K562 (cell line): ENCODE measurements around the gene RNLS. TPM values are rescaled to one million over a fixed set of nuclear protein-coding genes. Genes with fewer than 3 reads are reported as not detected.

Experiments used
- ATAC-seq: fragments of 200-7000 bp; cut with Tn5 transposase; 3 replicates; pipeline ENCODE4 v1.9.1; 2020; ENCODE audit warnings: moderate library complexity
- BruUV-seq: library from RNA; stranded (reverse); fragments of 400-500 nt; replicated peaks from 2 replicates; lab custom pipeline; 2021; lab: Mats Ljungman, UMichigan
- CTCF ChIA-PET: fragments of 300-600 bp; formaldehyde crosslinking; extraction: SDS; loops from one replicate; lab custom pipeline; 2021; ENCODE audit warnings: low intra/inter-chr PET ratio; lab: Yijun Ruan, JAX
- POLR2A ChIA-PET: fragments of 300-600, 350-650 bp; sonication (Branson Sonifier 250); formaldehyde crosslinking; extraction: SDS; loops from one replicate; lab custom pipeline; 2021; ENCODE audit warnings: antibody characterized with exemption, inconsistent platforms; lab: Yijun Ruan, JAX
- DNase-seq, 4 experiments: peaks; one replicate each; pipeline versions ENCODE4 v3.0.0 to v3.0.0-alpha.2; 2011 to 2018; ENCODE audit warnings: low spot score in 3 of 4, mixed read lengths in 3 of 4; ENCODE audit errors: extremely low read depth in 1 of 4
- FAIRE-seq: peaks from 2 replicates; lab custom pipeline; 2011; peaks lifted over from hg19 to GRCh38; lab: Jason Lieb, UNC
- H2AFZ ChIP-seq: 2 replicates; pipeline ENCODE4 v1.6.0; 2011; ENCODE audit warnings: low read depth, low read length, control low read depth, inconsistent platforms
- H3K27ac ChIP-seq: fragments of 200-600 bp; 3 replicates; pipeline ENCODE4 v1.8.0; 2011; ENCODE audit warnings: low read depth, mild to moderate bottlenecking, control low read depth, inconsistent platforms, low read length, moderate library complexity, mixed read lengths; ENCODE audit errors: extremely low read depth
- H3K27me3 ChIP-seq, 2 experiments: fragments of 300-600 bp in 1 of 2; 2 replicates in 1 of 2; 3 replicates in 1 of 2; pipeline versions ENCODE4 v1.6.0 to v1.8.0; 2011; ENCODE audit warnings: inconsistent platforms in 2 of 2, low read length in 2 of 2, mild to moderate bottlenecking in 1 of 2, mixed read lengths in 1 of 2, moderate library complexity in 1 of 2; ENCODE audit not compliant: control insufficient read depth in 2 of 2, insufficient read depth in 2 of 2
- H3K36me3 ChIP-seq: fragments of 300-600 bp; 3 replicates; pipeline ENCODE4 v1.8.0; 2011; ENCODE audit warnings: mild to moderate bottlenecking, low read length, inconsistent platforms; ENCODE audit not compliant: control insufficient read depth, insufficient read depth
- H3K4me1 ChIP-seq, 2 experiments: fragments of 200-600 bp in 1 of 2; replicated peaks in 1 of 2; 2 replicates in 1 of 2; 3 replicates in 1 of 2; pipeline versions ENCODE4 v1.5.1 to v1.8.0; 2011; ENCODE audit warnings: inconsistent platforms in 2 of 2, low read length in 2 of 2, mild to moderate bottlenecking in 1 of 2, mixed read lengths in 1 of 2, moderate library complexity in 1 of 2; ENCODE audit not compliant: control insufficient read depth in 2 of 2, insufficient read depth in 2 of 2
- H3K4me2 ChIP-seq: 2 replicates; pipeline ENCODE4 v1.6.1; 2011; ENCODE audit warnings: low read length, control low read depth, inconsistent platforms, mixed read lengths; ENCODE audit not compliant: insufficient read depth
- H3K4me3 ChIP-seq: fragments of 200-600 bp; sonication (generic), shearing (Covaris generic); 2 replicates; pipeline ENCODE4 v1.5.1; 2016; ENCODE audit warnings: control low read depth, inconsistent platforms
- H3K79me2 ChIP-seq: fragments of 200-600 bp; 3 replicates; pipeline ENCODE4 v1.8.0; 2011; ENCODE audit warnings: low read length, inconsistent platforms; ENCODE audit not compliant: control insufficient read depth, insufficient read depth
- H3K9ac ChIP-seq, 2 experiments: 2 replicates each; pipeline versions ENCODE4 v1.6.0 to v1.6.1; 2011; ENCODE audit warnings: low read depth in 2 of 2, low read length in 2 of 2, control low read depth in 1 of 2, inconsistent platforms in 1 of 2, mild to moderate bottlenecking in 1 of 2, mixed read lengths in 1 of 2; ENCODE audit not compliant: insufficient read depth in 1 of 2
- H3K9me1 ChIP-seq: one replicate; pipeline ENCODE4 v1.6.0; 2011; ENCODE audit warnings: inconsistent platforms, mild to moderate bottlenecking, low read length, moderate library complexity; ENCODE audit not compliant: control insufficient read depth, insufficient read depth
- H3K9me3 ChIP-seq: replicated peaks from 2 replicates; pipeline ENCODE4 v1.5.1; 2011; ENCODE audit warnings: low read depth, low read length, inconsistent platforms; ENCODE audit not compliant: control insufficient read depth, insufficient read depth
- H4K20me1 ChIP-seq: replicated peaks from 2 replicates; pipeline ENCODE4 v1.6.1; 2011; ENCODE audit warnings: low read length, inconsistent platforms, mixed read lengths; ENCODE audit not compliant: control insufficient read depth, insufficient read depth
- KAT2B ChIP-seq: IDR thresholded peaks from one replicate; pipeline ENCODE4 v1.6.1; 2012; ENCODE audit warnings: low read depth, mild to moderate bottlenecking, control low read depth, inconsistent platforms, low read length, moderate library complexity
- NCOA6 ChIP-seq: fragments of 450-650 bp; IDR thresholded peaks from 2 replicates; pipeline ENCODE4 v1.6.1; 2017; ENCODE audit warnings: mild to moderate bottlenecking
- NFIC ChIP-seq: fragments of 450-650 bp; IDR thresholded peaks from 2 replicates; pipeline ENCODE4 v1.6.1; 2017; ENCODE audit warnings: mild to moderate bottlenecking, inconsistent platforms
- POLR2B ChIP-seq: fragments of 450-650 bp; IDR thresholded peaks from 2 replicates; pipeline ENCODE4 v1.6.1; 2018; ENCODE audit warnings: low read depth; ENCODE audit not compliant: partially characterized antibody
- STAT5B ChIP-seq: fragments of 250-450 bp; sonication (Bioruptor Pico); IDR thresholded peaks from 2 replicates; pipeline ENCODE4 v1.8.0; 2021; ENCODE audit warnings: mild to moderate bottlenecking, inconsistent platforms
- ZBTB1 ChIP-seq: sonication (generic); formaldehyde crosslinking; IDR thresholded peaks from 2 replicates; pipeline ENCODE4 v1.8.1; 2023; ENCODE audit warnings: missing genetic modification reagents, low read depth, mild to moderate bottlenecking, borderline replicate concordance
- ZBTB17 ChIP-seq: fragments of 450-650 bp; formaldehyde crosslinking; IDR thresholded peaks from 2 replicates; pipeline ENCODE4 v1.4.0; 2020; ENCODE audit warnings: mild to moderate bottlenecking
- ZFPM2 ChIP-seq: fragments of 250-450 bp; sonication (Bioruptor Pico); IDR thresholded peaks from 2 replicates; pipeline ENCODE4 v1.5.1; 2022; ENCODE audit warnings: mild to moderate bottlenecking
- ZNF778 ChIP-seq: fragments of 450-650 bp; formaldehyde crosslinking; IDR thresholded peaks from 2 replicates; pipeline ENCODE4 v1.4.0; 2020; ENCODE audit warnings: mild to moderate bottlenecking, moderate library complexity
- WGBS: fragments of 100-300 bp; shearing (Covaris generic); methylation state at CpG from one replicate; pipeline ENCODE4 v1.1.6; 2016; ENCODE audit warnings: low coverage, mixed read lengths; ENCODE audit not compliant: insufficient coverage; ENCODE audit errors: missing lambda C conversion rate; 5-methylcytosine and 5-hydroxymethylcytosine counted together
- in situ Hi-C: fragments of 300-500 bp; cut with MboI; formaldehyde crosslinking; loops from 4 replicates; pipeline ENCODE4 v1.15.0; 2018; ENCODE audit warnings: inconsistent platforms, mixed read lengths
- intact Hi-C: fragments of 100-400 bp; cut with micrococcal nuclease; formaldehyde crosslinking; loops from 2 replicates; pipeline ENCODE4 v1.14.2; 2022
- polyA plus RNA-seq, 8 experiments: library from polyadenylated mRNA; depleted of rRNA in 4 of 8; stranded (reverse) in 5 of 8; unstranded in 3 of 8; fragments of >200 nt; fragmentation: Nextera tagmentation in 2 of 8; fragmentation: Illumina TruSeq in 1 of 8; extraction: Ambion mirVana in 2 of 8; extraction: Trizol in 1 of 8; gene quantifications; 2 replicates each; pipeline versions ENCODE4 v1.2.1 to v1.2.3, GENCODE V29; 2011 to 2014; ENCODE audit warnings: inconsistent platforms in 1 of 8, missing spikeins in 1 of 8
- total RNA-seq, 7 experiments: library from RNA; depleted of rRNA in 6 of 7; stranded (reverse); fragments of >200 nt in 6 of 7; fragmentation: Illumina TruSeq in 2 of 7; extraction: Trizol in 2 of 7; gene quantifications; 2 replicates each; pipeline versions ENCODE4 v1.2.1 to v1.2.3, GENCODE V29; 2011 to 2021; ENCODE audit warnings: low replicate concordance in 1 of 7
- TF ChIP-seq, protein P1 (sequence below), 2 experiments: fragments of 450-650 bp; IDR thresholded peaks; 2 replicates each; pipeline ENCODE4 v1.6.1; 2016; ENCODE audit warnings: mild to moderate bottlenecking in 2 of 2, borderline replicate concordance in 1 of 2, low read depth in 1 of 2, moderate library complexity in 1 of 2

The RNLS gene
- total and polyA plus RNA-seq, 9 of the 15 experiments (the other 6 are each of a cell fraction or from before 2014, with no cell fraction given): 0.14 to 0.72 (median 0.41) TPM; not detected in 3

DNA sequence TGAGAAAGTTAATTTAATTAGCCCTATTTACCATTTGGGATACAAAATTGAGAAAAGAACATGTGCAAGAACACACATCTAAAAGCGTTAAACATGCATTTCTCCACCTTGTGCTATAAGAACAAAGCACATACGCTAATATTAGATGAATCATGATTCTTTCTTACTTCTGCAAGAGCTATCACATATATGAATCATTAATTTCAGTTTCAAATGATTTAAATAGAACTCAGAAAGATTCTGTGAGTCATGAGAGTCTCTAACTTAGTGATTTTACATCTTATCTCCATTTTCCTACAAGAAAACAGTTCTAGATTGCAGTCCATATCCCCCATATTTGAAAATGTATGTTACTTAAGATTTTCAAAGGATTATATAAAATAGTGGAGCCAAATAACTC, 173.9 kb downstream of the RNLS start:
- Histone ChIP-seq H3K4me2 (no peak overlapping the region), H3K9me3 (no peaks in the 10 kb centered on the region), H3K79me2 (no peaks in the 10 kb centered on the region), H2AFZ (no peak overlapping the region), H3K4me3 (no peak overlapping the region), H3K4me1 (no peaks in the 10 kb centered on the region), H3K27me3 (no peaks in the 10 kb centered on the region), H3K9me1 (no peaks in the 10 kb centered on the region), H3K9ac (no peak overlapping the region), H4K20me1 (no peaks in the 10 kb centered on the region), H3K36me3 (no peaks in the 10 kb centered on the region), H3K27ac (no peak overlapping the region)
- in situ Hi-C loops (no loop called here), intact Hi-C loops (no loop called here)
- WGBS: 0% methylated on average over 2 of the region's 2 CpGs
- ChIA-PET POLR2A (no interaction called here), CTCF (no interaction called here)
- DNase-seq (no peak), FAIRE-seq (no peak), ATAC-seq (no peak)
- TF ChIP-seq ZBTB17 (CRISPR knock-in tag) (no peak), POLR2B (no peak), KAT2B (no peak), NCOA6 (no peak)
- no TSS peak for BruUV-seq

DNA sequence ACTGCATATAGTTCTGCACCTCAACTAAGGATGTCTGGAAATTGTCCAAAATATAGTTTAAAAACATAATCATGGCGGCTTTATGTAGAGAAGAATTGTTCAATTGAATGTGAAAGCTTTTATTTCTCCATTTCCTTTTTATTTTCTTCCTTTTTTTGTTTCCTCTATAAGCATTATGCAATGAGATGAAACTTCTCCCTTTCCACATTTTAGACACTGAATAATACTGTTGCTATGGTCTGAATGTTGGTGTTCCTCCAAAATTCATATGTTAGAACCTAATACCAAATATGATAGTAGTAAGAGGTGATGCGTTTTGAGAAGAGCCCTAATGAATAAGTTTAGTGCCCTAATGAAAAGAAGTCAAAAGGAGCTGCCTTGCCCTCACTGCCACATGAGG, 175.0 kb downstream of the RNLS start:
- WGBS: 0% methylated on average over 1 of the region's 2 CpGs
- CTCF ChIA-PET: no interaction called here
- TF ChIP-seq, protein P1, sequence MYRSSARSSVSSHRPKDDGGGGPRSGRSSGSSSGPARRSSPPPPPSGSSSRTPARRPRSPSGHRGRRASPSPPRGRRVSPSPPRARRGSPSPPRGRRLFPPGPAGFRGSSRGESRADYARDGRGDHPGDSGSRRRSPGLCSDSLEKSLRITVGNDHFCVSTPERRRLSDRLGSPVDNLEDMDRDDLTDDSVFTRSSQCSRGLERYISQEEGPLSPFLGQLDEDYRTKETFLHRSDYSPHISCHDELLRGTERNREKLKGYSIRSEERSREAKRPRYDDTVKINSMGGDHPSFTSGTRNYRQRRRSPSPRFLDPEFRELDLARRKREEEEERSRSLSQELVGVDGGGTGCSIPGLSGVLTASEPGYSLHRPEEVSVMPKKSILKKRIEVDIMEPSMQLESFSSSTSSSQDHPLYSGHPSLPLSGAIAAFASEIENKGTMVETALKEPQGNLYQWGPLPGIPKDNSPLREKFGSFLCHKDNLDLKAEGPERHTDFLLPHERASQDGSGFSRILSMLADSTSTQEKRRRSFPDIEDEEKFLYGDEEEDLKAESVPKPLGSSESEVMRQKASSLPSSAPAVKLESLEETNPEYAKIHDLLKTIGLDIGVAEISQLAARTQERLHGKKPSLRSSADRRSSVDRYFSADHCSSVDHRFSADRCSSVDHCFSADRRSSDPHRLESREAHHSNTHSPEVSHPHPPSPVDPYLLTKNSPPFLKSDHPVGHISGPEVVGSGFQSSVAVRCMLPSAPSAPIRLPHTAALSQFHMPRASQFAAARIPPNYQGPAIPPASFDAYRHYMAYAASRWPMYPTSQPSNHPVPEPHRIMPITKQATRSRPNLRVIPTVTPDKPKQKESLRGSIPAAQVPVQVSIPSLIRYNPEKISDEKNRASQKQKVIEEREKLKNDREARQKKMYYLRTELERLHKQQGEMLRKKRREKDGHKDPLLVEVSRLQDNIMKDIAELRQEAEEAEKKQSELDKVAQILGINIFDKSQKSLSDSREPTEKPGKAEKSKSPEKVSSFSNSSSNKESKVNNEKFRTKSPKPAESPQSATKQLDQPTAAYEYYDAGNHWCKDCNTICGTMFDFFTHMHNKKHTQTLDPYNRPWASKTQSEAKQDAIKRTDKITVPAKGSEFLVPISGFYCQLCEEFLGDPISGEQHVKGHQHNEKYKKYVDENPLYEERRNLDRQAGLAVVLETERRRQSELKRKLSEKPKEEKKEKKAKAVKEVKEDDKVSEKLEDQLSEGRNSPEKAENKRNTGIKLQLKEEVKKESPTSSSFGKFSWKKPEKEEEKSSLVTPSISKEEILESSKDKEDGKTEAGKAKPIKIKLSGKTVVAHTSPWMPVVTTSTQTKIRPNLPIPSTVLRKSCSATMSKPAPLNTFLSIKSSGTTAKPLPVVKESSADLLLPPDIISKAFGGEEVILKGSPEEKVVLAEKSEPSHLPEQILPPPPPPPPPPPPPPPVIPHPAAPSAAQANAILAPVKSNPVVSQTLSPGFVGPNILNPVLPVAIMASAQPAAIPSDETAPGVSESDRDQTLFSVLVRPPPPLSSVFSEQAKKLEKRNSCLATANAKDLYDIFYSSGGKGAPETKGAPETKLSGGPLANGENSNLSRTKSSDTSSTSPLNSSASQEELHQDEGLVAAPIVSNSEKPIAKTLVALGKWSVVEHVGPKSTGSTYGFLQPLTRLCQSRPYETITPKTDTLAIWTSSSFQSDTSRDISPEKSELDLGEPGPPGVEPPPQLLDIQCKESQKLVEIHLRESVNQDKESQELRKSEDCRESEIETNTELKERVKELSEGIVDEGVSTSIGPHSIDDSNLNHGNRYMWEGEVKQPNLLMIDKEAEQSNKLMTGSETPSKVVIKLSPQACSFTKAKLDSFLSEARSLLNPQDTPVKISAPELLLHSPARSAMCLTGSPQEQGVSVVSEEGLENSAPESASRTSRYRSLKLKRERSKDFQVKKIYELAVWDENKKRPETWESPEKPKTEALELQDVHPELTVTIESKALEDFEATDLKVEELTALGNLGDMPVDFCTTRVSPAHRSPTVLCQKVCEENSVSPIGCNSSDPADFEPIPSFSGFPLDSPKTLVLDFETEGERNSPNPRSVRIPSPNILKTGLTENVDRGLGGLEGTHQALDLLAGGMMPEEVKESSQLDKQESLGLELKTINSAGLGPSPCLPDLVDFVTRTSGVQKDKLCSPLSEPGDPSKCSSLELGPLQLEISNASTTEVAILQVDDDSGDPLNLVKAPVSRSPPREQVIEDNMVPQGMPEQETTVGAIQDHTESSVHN (IDR thresholded peaks at IDR 0.05; ENCODE audit: borderline replicate concordance in 1 of 2, low read depth in 1 of 2): no peak
- no peak for TF ChIP-seq ZNF778 (CRISPR knock-in tag)
- no peak for TF ChIP-seq ZFPM2 (CRISPR knock-in tag)
- TF ChIP-seq ZBTB1 (CRISPR knock-in tag): no peak
- TF ChIP-seq NFIC: no peak
- no peak for TF ChIP-seq STAT5B (CRISPR knock-in tag)

More for the DNA sequence above, 175.0 kb downstream of the RNLS start:
- in situ Hi-C loops: no loop called here
- H3K4me1 ChIP-seq: no peaks in the 10 kb centered on the region
- no peak overlapping the region for H3K9ac ChIP-seq
- no TSS peak for BruUV-seq
- no peak for DNase-seq
- no peaks in the 10 kb centered on the region for H3K36me3 ChIP-seq
- no peaks in the 10 kb centered on the region for H3K79me2 ChIP-seq
- H3K9me1 ChIP-seq: no peaks in the 10 kb centered on the region
- H3K27ac ChIP-seq: no peak overlapping the region
- POLR2A ChIA-PET: no interaction called here
- no peaks in the 10 kb centered on the region for H4K20me1 ChIP-seq
- FAIRE-seq: no peak
- intact Hi-C loops: no loop called here
- no peak overlapping the region for H2AFZ ChIP-seq
- H3K4me2 ChIP-seq: no peak overlapping the region
- no peak for ATAC-seq
- H3K4me3 ChIP-seq: no peak overlapping the region
- no peaks in the 10 kb centered on the region for H3K9me3 ChIP-seq
- H3K27me3 ChIP-seq: no peaks in the 10 kb centered on the region
